KG1 (cell line): ENCODE measurements around the gene FAM162A.

ENCODE experiments used
- DNase-seq: peaks from one replicate; lab custom pipeline; 2025; lab: John Stamatoyannopoulos, UW

Gene FAM162A

GRCh38 chr3:122387709-122388108 is 3.7 kb downstream of the FAM162A start:
- DNase-seq, result no peak

GRCh38 chr3:122389197-122389596 is 5.2 kb downstream of the FAM162A start:
- no peak for DNase-seq

- no peak for DNase-seq
Measured at GRCh38 chr3:122389892-122390291, 5.9 kb downstream of the FAM162A start.

- no peak for DNase-seq
Measured at GRCh38 chr3:122390665-122391064, 6.7 kb downstream of the FAM162A start.

GRCh38 chr3:122391681-122392446 is 7.9 kb downstream of the FAM162A start:
- DNase-seq, result no peak

GRCh38 chr3:122392868-122393844 is 9.2 kb downstream of the FAM162A start:
- peak; percentile 14 for DNase-seq

- no peak for DNase-seq
Measured at GRCh38 chr3:122394173-122394572, 10.2 kb downstream of the FAM162A start.

- DNase-seq, result no peak
Measured at GRCh38 chr3:122395582-122395981, 11.6 kb downstream of the FAM162A start.

GRCh38 chr3:122396511-122396910 is 12.5 kb downstream of the FAM162A start:
- no peak for DNase-seq

GRCh38 chr3:122397201-122397600 is 13.2 kb downstream of the FAM162A start:
- no peak for DNase-seq

GRCh38 chr3:122398920-122399319 is 14.9 kb downstream of the FAM162A start:
- no peak for DNase-seq

- no peak for DNase-seq
Measured at GRCh38 chr3:122403489-122403888, 19.5 kb downstream of the FAM162A start.

GRCh38 chr3:122405015-122405414 is 21.0 kb downstream of the FAM162A start:
- DNase-seq, result no peak

- no peak for DNase-seq
Measured at GRCh38 chr3:122406198-122406597, 22.2 kb downstream of the FAM162A start.

GRCh38 chr3:122407946-122408345 is 24.0 kb downstream of the FAM162A start:
- DNase-seq, result no peak

GRCh38 chr3:122409446-122409845 is 25.5 kb downstream of the FAM162A start:
- DNase-seq, result no peak

GRCh38 chr3:122410111-122410510 is 26.1 kb downstream of the FAM162A start:
- DNase-seq, result no peak

GRCh38 chr3:122410639-122411038 is 26.7 kb downstream of the FAM162A start:
- no peak for DNase-seq

- DNase-seq, result no peak
Measured at GRCh38 chr3:122414391-122414790, 30.4 kb downstream of the FAM162A start.

GRCh38 chr3:122415104-122415744 is 31.2 kb downstream of the FAM162A start:
- DNase-seq, result no peak

GRCh38 chr3:122415762-122416654 is 32.0 kb downstream of the FAM162A start, which contains the start of gene WDR5B:
Gene WDR5B, minus strand, starts transcription at chr3:122416062. Its CDS starts 534 bp downstream, at chr3:122415528.
- no peak for DNase-seq
